Stimulated activated CD4-positive, alpha-beta T cell treated with anti-CD3 and anti-CD28 coated beads, Interleukin-4, amount 100 ng/mL, for 48 hours (primary cell): Measurements from ENCODE around the gene RGS9BP.
"Not testable (repeated sequence)": the region's sequence is repeated elsewhere in the genome, so short reads cannot be mapped to it uniquely, and the experiment has no call there.

ENCODE experiments used
- DNase-seq, 2 donors: peaks; one replicate each; pipeline ENCODE4 v3.0.0-alpha.2; 2020; ENCODE audit warnings: low read depth in 2 of 2

Gene RGS9BP

GRCh38 chr19:32695506-32695905, 19.9 kb downstream of the RGS9BP start:
- not testable (repeated sequence) for DNase-seq

GRCh38 chr19:32696771-32697170, 21.1 kb downstream of the RGS9BP start:
- not testable (repeated sequence) for DNase-seq

- not testable (repeated sequence) for DNase-seq
These were observed 24.5 kb downstream of the RGS9BP start for GRCh38 chr19:32700129-32700528.

- DNase-seq = no peak
These were observed 26.4 kb downstream of the RGS9BP start for GRCh38 chr19:32702010-32702409.

GRCh38 chr19:32704006-32704405, 28.4 kb downstream of the RGS9BP start:
- not testable (repeated sequence) for DNase-seq

GRCh38 chr19:32708457-32708856, 32.8 kb downstream of the RGS9BP start:
- no peak for DNase-seq

GRCh38 chr19:32709032-32709431, 33.4 kb downstream of the RGS9BP start:
- DNase-seq = no peak

- DNase-seq = no peak
These were observed 36.1 kb downstream of the RGS9BP start for GRCh38 chr19:32711747-32712146.

GRCh38 chr19:32716203-32716602, 40.6 kb downstream of the RGS9BP start:
- not testable (repeated sequence) for DNase-seq

GRCh38 chr19:32717496-32717895, 41.8 kb downstream of the RGS9BP start:
- DNase-seq = no peak

- DNase-seq = no peak
These were observed 42.6 kb downstream of the RGS9BP start for GRCh38 chr19:32718286-32718685.

- no peak for DNase-seq
These were observed 44.0 kb downstream of the RGS9BP start, which contains the start of gene TDRD12 for GRCh38 chr19:32719611-32720059. TSS of gene TDRD12 (plus strand) at chr19:32719767. CDS start at chr19:32720073, 306 bp downstream.

GRCh38 chr19:32720216-32720935, 44.7 kb downstream of the RGS9BP start:
- no peak for DNase-seq

- no peak for DNase-seq
These were observed 45.2 kb downstream of the RGS9BP start for GRCh38 chr19:32720936-32721250.
